ENCODE results near the gene LRRC71. TPM values are rescaled to one million over a fixed set of nuclear protein-coding genes. Genes with fewer than 3 reads are reported as not detected.

The LRRC71 gene
- total RNA-seq, 1 experiment from 2014 or later = 0.22 TPM

- no peak for TF ChIP-seq ZNF671 (CRISPR knock-in tag; IDR thresholded peaks at IDR 0.05)
Observed at GRCh38 chr1:156873659-156874058, 46.8 kb upstream of the LRRC71 start (continued).

- Mint-ChIP-seq H3K27ac (no peak overlapping the region), H3K36me3 (no peaks in the 10 kb centered on the region), H3K4me1 (peaks cover 4% of the 10 kb centered on the region), H3K9me3 (no peaks in the 10 kb centered on the region), H3K27me3 (ENCODE audit: low read depth) (peaks cover 41% of the 10 kb centered on the region), H3K4me3 (no peak overlapping the region)
- DNase-seq (ENCODE audit: low spot score) = no peak
- ATAC-seq = no peak
- POLR2A ChIA-PET = no interaction called here
- CTCF ChIA-PET = interaction anchor here (0.5 to 5.1 kb wide), 5 partner anchors 13 to 99 kb away, joined by 3 to 42 read pairs (median 16); partner anchors contain the start of gene NTRK1
- TF ChIP-seq ZNF671 (CRISPR knock-in tag; IDR thresholded peaks at IDR 0.05) = no peak
- no peak for TF ChIP-seq USF1 (CRISPR knock-in tag; IDR thresholded peaks at IDR 0.05)
- TF ChIP-seq PREB (CRISPR knock-in tag; IDR thresholded peaks at IDR 0.05; ENCODE audit: borderline replicate concordance) = no peak
- no peak for TF ChIP-seq ATF2 (CRISPR knock-in tag; IDR thresholded peaks at IDR 0.05; ENCODE audit: borderline replicate concordance, low read depth)
- no peak for TF ChIP-seq NFYB (CRISPR knock-in tag; conservative IDR thresholded peaks at IDR 0.05; ENCODE audit: low read depth)
- TF ChIP-seq MAX (CRISPR knock-in tag; IDR thresholded peaks at IDR 0.05) = no peak
- TF ChIP-seq GRHL2 (CRISPR knock-in tag; IDR thresholded peaks at IDR 0.05; ENCODE audit: insufficient replicate concordance, severe bottlenecking) = no peak
- no peak for TF ChIP-seq JUN (CRISPR knock-in tag; IDR thresholded peaks at IDR 0.05)
- no peak for TF ChIP-seq TCF7 (CRISPR knock-in tag; IDR thresholded peaks at IDR 0.05; ENCODE audit: low read depth)
- TF ChIP-seq AFF4 (CRISPR knock-in tag; IDR thresholded peaks at IDR 0.05; ENCODE audit: borderline replicate concordance) = no peak
- no peak for TF ChIP-seq SOX15 (CRISPR knock-in tag; IDR thresholded peaks at IDR 0.05)
- no peak for TF ChIP-seq JAZF1 (CRISPR knock-in tag; IDR thresholded peaks at IDR 0.05)
Observed at GRCh38 chr1:156874142-156874541, 46.3 kb upstream of the LRRC71 start.

- H3K9me3 Mint-ChIP-seq = no peaks in the 10 kb centered on the region
- no peak for ATAC-seq
- no peak overlapping the region for H3K27ac Mint-ChIP-seq
- TF ChIP-seq MAX (CRISPR knock-in tag; IDR thresholded peaks at IDR 0.05) (no peak), ATF6 (CRISPR knock-in tag; IDR thresholded peaks at IDR 0.05) (no peak)
- POLR2A ChIA-PET = no interaction called here
- CTCF ChIA-PET = interaction anchor here (1.1 to 5.1 kb wide), 7 partner anchors 11 to 186 kb away, joined by 3 to 59 read pairs (median 16); partner anchors contain the start of gene NTRK1
- no peak overlapping the region for H3K4me3 Mint-ChIP-seq
- no peak for DNase-seq (ENCODE audit: low spot score)
- peaks cover 4% of the 10 kb centered on the region for H3K4me1 Mint-ChIP-seq
- H3K27me3 Mint-ChIP-seq (ENCODE audit: low read depth) = peaks cover 41% of the 10 kb centered on the region
- no peaks in the 10 kb centered on the region for H3K36me3 Mint-ChIP-seq
Observed at GRCh38 chr1:156874572-156875340, 45.7 kb upstream of the LRRC71 start.
